ENCODE results near the gene RASA2.

GRCh38 chr3:141491929-141492328, 5.1 kb downstream of the RASA2 start:
- TF ChIP-seq CTCF (IDR thresholded peaks at IDR 0.05) (no peak), POLR2A (IDR thresholded peaks at IDR 0.05) (no peak)
